HG02571 (cell line): ENCODE data around the gene SAMD7.

Experiments used
- ATAC-seq: cut with Tn5 transposase; IDR thresholded peaks from one replicate; pipeline ENCODE4 v1.9.1; 2021; ENCODE audit warnings: mild to moderate bottlenecking, moderate library complexity; ENCODE audit not compliant: unreplicated experiment

SAMD7 gene

DNA sequence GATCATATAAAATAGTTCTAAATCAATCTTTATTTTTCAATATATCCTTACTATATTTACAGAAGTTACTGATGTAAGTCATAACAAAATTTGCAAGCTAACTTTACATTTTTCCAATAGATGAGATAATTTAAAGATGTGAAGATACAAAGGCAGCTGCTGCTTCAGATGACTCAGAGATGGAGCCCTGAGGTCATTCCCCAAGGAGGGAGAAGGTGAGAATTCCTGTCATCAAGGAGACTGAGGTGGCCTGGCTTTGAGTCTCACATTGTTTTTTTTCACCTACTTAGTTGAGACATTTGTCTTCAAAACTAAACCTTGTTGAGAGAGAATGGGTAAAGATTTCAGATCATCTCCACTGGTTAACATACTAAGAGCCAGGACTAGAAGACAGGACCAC lies 3.9 kb upstream of the SAMD7 start:
- no peak for ATAC-seq

DNA sequence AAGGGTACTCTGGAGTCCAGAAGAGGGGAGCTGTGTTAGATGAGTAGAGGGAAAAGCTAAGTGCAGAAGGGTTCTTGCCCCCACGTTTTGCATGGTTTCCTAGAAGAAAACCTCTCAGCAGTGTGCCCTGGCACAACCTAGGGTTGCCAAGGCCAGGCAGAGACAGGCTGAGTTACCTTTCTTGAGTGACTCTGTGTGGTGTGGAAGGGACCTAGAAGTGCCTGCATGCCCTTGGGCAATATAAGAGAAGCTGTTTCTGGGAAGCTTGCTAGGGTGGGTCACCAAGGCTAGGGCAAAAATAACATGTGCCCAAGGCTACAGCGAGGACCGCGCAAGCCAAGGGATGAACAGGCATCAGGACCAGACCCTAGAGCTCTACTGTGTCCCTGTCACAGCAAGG lies 3.4 kb upstream of the SAMD7 start:
- no peak for ATAC-seq

DNA sequence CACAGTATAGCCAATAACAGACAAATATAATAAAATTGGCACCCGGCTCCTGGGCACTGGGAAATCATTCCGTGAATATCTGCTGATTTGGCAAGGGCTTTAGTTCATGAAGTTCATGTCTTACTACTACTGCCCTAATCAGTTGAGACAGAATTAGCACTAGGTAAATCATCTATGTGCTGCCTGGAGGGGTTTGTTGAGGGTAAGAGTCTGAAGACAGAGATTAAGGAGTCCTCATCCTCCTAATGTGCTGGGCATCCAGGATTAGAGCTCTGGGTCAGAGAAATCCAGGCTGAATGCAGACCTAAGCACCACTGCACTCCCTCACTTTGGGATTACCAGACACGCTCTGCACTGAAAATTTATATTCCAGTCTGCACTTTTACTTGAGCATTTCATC lies 2.0 kb downstream of the SAMD7 start:
- no peak for ATAC-seq

DNA sequence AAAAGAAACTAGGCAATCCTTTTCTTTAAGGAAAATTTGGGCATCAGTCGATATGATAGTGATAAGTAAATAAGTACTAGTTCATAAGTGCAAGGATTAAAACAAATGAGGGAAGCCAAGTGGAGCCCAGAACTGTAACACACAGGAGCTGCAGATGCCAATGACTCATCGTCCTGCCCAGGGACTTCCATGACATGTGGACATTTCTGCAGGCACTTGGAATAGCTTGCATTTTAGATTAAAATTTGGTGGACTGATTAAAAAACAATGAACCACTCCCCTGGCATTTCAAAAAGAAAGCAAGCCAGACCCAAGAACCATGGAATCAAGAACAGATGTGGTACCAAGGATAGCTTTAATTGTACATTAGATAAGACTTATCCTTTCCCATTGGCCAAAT lies 2.9 kb downstream of the SAMD7 start:
- ATAC-seq = no peak

DNA sequence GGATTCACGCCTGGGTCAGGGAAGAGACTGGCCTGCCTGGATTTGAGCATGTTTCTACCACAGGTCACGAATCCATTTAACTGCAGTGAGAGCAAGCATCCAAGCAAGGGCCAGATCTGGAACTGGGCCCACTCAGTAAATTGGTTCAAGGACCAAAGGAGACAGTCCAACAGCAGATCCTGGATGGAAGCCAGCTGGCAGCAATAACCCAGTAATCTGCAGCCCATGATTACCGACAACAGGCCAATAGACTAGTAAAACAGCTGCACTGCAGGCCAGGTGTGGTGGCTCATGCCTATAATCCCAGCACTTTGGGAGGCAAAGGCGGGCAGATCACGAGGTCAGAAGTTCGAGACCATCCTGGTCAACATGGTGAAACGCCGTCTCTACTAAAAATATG lies 11.8 kb downstream of the SAMD7 start:
- no peak for ATAC-seq

DNA sequence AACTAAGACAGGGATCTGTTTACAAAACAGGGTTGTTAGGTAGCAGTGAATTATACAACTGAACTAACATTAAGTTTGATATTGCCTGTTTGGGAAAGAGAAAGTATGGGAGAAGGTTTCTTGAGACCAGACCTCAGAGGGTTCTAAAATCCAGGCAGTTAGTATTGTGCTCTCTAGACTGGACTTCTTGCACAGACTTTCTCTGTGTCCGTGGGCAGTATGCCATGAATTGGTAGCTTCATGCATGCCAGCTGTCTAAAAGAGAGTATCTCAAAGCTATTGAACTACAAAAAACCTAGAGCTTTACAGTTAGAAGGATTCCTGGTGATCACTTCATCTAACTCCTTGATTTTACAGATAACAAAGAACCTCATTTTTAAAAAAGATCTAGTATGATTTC lies 12.5 kb downstream of the SAMD7 start:
- ATAC-seq = no peak

DNA sequence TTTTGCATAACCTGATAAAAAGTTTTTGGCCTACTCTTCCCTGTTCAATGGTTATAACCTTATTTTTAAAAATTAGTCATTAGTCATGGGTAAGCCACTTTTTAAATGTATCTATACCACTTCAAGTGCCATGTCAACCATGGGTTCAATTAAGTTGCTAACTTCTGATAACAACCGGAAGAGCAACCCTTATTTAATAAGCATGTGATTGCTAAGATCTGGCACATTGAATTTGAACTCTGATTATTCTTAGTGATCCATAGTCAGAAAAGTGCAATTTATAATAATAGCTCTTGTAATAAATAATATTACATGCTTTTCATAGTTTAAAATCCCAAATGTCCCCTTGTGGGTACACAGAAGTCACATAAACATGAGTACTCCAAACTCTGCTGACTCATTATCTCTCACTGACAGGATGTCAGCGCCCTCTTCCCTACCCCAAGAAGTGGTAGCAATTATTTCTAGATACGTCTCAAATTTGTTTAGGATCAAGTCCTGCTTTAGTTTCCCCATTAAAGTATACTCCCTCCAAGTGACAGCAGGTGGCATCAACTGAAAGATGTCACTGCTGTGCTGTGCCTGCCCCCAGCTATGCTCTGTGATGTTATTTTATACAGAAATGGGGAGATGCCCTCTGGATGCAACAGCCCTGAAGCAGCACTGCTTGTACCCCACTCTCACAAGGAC lies 18.6 kb downstream of the SAMD7 start:
- no peak for ATAC-seq

DNA sequence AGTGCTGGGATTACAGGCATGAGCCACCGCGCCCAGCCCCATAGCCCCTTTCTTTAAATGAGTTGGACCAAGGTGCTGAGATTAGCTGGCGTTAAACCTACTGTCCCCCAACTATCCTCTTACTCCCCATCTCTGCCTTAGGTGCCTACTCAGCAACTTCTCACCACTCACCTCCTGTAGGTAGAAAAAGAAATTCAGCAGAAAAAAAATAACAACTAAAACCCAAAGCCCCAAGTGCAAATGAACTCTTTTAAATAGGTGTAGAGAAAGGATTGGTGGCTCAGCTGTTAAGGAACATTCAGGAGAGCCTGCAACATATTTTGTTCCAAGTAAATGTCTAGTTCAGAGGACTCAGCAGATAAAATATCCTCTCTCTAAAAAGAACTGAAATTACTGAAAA lies 19.5 kb downstream of the SAMD7 start:
- no peak for ATAC-seq

DNA sequence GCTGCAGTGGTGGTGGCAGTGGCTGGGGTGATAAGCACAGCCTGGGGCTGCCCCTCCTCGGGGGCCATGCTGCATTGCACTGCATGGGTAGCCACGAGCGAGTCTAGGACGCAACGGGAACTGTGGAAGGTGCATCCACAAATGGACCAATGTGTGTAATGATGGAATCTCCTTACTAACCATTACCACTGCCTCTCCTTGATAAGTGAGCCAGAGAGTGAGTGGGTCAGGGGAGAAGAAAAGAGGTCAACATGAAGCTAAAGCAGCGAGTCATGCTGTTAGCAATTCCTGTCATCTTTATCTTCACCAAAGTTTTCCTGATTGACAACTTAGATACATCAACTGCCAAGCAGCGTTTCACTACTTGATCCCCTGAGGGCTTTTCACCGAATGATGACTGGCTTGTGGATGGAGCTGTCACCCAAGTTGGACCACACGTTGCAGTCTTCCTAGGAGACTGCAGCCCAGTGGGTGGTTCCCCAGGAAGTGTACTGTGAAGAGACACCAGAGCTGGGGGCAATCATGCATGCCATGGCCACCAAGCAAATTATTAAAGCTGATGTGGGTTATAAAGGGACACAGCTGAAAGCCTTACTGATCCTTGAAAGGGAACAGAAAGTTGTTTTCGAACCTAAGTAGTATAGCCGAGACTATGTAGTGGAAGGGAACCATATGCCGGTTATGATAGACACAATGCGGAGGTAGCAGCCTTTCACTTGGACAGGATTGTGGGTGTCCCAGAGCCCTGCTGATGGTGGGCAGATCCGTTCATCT lies 20.6 kb downstream of the SAMD7 start:
- peak; percentile 80 for ATAC-seq

DNA sequence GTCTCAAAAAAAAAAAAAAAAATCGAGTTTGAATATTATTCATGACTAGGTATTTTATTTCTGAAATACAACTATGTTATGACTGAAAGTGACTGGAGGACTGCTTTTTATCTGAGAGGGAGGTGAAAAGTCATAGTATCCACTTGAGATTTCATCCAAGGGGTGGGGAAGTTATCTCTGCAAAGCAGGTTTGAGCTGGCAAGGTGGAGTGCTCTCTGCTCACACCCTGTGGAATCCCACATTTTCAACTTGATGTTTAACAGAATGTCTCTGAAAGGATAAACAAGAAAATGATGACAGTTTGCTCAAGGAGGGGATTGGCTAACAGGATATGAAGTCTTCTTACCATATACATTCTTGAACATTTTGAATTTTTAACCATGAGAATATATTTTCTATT lies 27.9 kb downstream of the SAMD7 start:
- ATAC-seq = no peak

DNA sequence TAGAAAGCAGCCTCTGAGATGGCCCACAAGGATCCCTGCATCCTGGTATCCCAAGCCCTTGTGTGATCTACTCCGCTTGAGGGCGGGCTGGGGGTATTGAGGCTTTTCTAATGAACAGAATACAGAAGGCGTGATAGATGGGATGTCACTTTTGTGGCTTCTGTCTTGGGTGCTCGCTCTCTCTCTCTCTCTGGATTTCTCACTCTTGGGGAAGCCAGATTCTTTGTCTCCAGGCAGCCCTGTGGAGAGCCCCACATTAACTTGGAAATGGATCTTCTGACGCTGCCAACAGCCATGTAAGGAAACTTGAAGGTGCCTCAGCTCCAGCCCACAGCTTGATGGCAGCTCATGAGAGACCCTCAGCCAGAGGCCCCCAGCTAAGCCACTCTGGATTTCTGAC lies 28.4 kb downstream of the SAMD7 start:
- ATAC-seq = no peak

DNA sequence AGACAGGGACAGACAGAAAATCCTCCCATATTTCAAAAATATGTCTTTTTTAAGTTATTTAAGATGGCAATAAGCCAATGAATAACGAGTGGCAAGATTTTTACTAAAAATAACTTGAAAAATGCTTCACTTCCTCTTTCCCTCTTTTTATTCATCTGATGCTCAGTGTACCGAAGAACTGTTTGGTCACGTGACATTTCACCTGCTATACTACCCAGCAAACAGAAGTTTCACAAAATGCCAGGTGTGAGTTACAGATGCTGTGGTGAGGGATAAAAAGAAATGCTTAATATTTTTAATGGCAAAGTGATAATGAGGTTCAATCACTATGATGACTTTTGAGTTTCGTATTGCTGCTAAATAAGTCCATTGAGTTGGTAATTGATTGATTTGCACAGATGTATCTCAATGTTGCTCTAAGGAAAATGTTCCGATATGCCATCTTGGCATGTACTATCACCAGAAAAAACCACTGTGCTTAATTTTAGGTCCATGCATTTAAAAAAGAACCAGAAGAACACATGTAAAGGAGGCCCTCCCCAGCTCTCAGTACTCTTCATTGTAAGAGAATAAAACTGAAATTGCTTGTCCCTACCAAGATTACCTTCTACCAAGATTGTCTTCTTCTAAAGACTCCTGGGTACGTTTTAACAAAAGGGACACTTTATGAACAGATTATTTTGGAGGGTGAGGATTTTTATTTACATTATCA lies 29.3 kb downstream of the SAMD7 start:
- peak; percentile 73 for ATAC-seq

DNA sequence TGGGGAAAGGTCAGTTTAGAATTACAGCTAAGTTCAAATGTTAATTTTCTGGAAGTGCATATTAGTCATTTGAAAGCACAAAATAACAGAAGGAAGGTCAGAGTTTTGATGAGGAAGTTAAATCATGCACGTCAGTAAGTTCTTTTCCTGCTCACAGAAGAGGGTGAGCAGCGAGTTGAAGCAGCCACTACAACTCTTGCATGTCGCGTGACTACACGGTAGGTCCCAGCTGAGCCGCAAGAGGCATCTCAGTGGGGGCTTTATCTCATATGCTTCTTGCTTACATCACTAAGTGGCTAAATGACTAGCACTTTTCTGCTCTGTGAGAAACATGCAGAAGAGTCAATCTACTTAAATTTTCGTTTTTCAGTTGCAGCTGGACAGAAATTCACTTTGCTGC lies 33.9 kb downstream of the SAMD7 start:
- ATAC-seq = peak; percentile 83

DNA sequence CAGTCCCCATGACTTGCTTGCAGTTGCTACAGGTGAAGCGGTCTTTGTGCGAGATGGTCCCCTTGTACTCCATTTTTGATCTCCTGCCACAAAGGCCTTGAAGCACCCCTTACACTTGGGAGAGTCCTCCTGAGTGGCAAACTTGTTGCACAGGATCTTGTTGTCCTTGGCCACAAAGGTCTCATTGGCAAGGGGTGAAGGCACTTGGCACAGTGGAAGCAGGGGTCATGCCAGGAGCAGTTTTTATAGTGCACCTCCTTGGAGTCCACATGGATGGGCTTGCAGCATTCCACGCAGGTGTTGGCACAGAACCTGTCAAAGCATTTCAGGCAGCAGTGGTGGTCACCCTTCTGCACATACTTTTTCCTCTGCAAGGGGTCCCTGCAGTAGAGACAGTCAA lies 35.0 kb downstream of the SAMD7 start:
- ATAC-seq = no peak

DNA sequence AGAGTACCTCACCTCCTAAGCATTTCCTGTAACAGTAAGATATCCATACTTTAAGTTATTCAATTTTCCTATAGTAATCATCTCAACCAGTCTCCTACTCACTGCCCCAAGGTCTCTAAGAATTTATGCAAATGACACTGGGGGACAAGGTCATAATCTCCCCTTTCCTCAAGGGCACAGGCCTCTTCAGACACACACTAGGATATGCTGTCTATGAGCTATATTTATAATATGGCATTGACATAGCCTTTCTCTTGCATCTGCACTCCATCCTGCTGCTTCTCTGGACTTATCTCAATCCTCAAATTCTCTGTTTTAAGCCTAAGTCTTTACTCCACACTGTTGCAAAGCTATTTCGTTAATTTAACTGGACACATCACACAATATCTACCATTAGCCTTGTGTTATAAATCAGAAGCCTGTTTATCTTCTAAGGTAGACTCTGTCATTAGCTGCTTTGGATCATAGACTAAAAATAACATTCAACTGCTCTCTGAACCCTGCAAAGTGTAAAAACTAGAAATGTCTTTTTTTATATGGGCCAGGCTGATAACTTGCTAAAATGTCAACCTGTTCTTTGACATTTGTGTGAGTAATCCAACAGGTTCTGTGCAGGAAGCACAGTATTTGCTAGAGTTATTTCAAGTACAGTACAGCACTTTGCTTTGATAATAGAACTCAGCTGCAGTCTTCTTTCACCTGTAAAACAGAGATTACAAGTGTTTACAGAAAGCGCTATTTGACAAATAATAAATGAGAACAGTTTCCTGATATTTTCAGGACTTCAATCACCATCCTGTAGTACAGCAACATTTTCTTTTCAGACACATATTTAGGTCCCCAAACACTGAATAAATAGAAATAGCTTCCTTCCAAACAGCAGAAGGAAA lies 37.4 kb downstream of the SAMD7 start:
- ATAC-seq = no peak

DNA sequence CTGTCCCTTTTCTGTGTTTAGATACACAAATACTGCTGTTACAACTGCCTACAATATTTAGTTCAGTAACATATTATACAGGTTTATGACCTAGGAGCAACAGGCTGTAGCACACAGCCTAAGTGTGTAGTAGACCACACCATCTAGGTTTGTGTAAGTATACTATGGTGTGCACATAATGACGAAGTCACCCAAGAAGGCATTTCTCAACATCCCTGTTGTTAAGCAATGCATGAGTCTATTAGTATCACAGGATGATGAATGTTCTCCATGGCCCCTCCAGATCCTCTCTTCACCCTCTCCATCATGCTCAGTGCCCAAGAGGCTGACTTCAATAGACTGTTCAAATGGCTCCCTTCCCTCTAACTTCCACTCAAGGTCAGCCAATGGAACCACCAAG lies 40.7 kb downstream of the SAMD7 start:
- no peak for ATAC-seq

DNA sequence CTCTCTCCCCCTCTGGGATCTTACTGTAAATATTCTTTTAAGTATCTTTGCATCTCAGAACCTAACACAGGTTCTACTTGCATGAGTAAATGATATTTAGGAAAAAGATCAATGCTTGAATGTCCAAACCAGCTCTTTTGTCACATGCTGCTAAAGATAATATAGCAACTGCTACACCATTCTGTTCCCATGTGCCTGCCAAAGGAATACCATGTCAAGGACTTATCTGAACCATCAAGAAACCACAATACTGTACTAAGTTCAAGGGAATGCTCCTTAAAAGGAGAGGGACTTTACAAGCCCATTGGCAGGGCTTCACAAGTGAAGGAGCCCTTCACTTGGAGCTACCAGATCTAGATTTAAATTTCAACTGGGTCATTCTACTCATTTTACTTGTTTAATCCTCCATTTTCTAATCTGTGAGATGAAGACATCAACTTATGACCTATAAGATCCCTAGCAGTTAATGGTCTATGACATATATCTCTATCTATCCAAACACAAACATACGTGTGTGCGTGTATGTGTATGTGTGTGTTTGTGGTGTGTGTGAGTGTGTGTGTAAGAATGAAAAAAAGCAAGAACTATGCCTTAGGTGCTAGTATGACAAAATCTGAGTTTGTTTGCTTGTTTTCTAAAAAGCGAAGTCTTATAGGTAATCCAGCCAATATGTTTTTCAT lies 42.2 kb downstream of the SAMD7 start:
- peak; percentile 4 for ATAC-seq

DNA sequence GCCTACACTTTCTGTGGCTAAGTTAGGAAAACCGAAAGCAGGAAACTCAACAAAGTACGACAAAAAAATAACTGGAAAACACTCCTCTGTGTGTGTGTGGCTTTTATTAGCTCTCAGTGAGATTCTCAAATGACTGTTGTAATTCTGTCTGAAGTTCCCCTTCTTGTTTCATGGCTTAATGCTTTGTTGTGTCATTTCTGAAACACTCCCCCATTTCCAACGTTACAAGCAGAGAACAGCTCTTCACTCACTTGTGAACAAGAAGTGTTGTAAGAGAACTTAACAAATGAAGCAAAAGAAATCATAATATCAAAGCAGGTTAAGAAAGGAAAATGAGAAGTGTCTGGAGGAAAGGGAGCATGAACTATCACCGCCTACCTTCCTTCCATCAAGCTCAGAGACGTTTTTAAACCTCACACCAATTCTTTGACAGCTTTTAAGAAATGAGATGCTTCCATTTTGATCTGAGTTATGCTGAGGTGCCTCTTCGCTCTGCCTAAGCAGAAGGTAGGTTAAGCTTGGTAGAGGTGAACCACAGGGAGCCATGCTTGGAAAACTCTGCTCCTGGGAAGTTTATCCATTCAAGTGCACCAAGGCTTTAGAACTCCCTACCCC lies 42.9 kb downstream of the SAMD7 start:
- ATAC-seq = peak; percentile 86

DNA sequence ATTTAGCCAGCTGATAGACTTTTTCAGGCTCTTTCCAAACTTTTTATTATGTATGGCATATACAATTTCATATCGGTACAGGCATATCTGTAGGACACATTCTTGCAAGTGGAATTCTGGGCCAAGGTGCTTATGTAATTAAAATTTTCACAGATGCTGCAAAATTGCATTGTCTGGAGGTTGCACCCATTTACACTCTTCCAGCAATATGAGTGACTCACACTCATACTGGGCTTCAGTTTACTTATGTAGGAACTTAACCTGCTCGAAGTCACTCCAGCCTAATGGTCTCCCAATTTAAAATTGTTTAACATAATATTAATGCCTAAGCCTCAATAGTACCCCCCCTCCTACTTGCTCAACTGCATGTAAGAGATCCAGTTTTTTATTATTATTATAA lies 44.0 kb downstream of the SAMD7 start:
- no peak for ATAC-seq

DNA sequence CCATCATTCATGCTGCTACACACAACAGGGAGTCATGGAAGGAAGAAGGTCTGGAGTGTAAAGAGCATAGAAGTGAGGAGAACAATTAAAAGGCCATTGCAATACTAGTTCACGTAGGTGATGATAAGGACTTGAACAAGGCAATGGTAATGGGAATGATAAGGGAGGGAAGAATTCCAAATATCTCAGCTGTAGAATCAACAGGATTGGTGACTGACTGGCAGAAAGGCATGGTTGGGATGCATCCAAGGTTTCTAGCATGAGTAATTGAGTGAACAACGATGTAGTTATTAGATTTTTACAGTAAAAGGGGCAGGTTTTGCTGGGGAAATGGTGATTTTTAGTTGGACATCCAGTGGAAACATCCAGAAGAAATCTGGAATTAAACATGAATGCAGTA lies 52.8 kb downstream of the SAMD7 start:
- no peak for ATAC-seq
